GM18873 (cell line): ENCODE measurements around the gene DNAAF9.

ENCODE experiments used
- ATAC-seq: cut with Tn5 transposase; IDR thresholded peaks from one replicate; pipeline ENCODE4 v1.9.1; 2021; ENCODE audit warnings: mild to moderate bottlenecking, moderate library complexity, moderate number of reproducible peaks; ENCODE audit not compliant: unreplicated experiment, low FRiP score

Gene DNAAF9

DNA sequence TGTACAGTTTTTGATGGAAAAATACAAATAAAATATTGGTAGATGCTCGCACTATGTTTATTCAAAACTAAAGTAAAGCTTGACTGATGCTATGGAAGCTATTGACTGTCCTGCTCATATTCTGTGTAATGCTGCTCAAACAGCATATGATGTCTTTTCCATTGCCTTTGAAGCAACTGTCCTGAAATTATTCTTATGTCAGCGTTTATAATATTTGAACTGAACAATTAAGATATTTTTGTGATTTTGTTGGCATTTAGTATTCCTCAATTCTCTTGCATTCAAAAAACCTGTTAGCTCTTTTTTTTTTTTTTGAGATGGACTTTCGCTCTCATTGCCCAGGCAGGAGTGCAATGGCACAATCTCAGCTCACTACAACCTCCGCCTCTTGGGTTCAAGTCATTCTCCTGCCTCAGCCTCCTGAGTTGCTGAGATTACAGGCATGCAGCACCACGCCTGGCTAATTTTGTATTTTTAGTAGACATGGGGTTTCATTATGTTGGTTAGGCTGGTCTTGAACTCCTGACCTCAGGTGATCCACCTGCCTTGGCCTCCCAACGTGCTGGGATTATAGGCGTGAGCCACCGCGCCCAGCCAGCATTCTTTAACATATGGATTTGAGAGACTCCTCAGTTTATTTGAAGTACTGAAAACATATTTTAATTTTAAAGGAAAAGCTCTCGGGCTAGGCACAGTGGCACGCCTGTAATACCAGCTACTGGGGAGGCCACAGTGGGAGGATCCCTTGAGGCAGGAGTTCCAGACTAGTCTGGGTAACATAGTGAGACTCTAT is 5.3 kb upstream of the DNAAF9 start:
- ATAC-seq, result no peak

DNA sequence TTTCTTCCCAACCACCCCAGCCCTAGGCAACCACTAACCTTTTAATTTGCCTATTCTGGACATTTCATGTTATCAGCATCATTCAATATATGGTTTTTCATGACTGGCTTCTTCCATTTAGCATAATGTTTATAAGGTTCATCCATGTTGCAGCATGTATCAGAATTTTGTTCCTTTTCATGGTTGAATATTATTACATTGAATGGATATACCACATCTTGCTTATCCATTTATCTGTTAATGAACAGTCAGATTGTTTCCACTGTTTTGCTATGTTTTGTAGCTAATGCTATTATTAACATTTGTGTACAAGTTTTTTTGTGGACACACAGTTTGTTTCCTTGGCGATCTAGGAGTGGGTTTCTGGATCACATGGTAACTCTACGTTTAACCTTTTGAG is 3.0 kb upstream of the DNAAF9 start:
- no peak for ATAC-seq

DNA sequence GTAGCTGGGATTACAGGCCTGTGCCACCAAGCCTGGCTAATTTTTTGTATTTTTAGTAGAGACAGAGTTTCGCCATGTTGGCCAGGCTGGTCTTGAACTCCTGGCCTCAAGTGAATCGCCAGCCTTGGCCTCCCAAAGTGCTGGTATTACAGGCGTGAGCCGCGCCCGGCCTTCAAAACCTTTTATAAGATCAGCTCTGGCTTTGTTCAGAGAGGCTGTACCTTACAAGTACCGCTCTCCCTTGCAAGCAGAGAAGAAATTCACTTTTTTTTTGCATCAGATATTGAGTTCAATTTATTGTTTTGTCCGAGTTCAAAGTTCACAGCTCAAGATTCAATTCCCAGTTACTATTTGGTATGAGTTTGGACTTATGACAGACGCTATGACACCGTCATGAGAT is 1.9 kb upstream of the DNAAF9 start:
- no peak for ATAC-seq

DNA sequence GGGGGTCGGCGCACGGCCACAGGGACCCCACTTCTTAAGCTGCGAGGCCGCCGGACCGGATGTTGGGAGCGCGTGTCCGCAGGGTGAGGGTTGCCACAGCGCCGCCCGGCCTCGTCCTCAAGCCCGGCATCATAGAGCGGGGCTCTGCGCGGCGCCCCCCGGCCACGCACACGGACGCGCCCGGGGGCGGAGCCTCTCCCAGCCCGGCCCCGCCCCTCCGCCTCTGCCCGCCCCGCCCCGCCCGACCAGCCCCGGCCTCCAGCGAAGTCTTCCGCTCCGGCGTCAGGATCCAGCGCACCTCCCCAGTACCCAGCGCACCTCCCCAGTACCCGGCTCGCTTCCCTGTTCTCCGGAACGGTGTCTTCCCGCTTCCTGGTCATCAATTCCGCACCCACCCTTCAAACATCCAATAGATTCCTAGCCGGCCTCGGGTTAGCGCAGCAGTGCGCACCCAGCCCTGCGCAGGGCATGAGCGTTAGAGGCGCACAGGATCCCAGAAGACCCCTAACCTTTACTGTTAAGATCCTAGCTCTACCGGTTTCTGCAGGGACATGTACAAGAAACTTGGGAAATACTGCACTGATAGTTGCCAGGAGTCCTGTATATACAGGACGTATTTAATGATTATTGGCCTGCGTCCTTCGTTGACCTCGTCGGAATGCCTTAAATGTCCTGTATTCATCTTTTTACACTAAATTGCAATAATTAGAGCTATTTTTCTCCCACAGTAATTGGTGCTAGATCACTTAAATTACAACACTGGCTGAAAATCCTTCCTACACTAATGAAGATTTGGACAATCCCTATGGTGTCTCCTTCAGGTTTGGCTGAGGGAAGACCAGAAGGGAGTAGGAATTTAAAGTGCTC is 535 bp upstream of the DNAAF9 start:
- ATAC-seq, result no peak

DNA sequence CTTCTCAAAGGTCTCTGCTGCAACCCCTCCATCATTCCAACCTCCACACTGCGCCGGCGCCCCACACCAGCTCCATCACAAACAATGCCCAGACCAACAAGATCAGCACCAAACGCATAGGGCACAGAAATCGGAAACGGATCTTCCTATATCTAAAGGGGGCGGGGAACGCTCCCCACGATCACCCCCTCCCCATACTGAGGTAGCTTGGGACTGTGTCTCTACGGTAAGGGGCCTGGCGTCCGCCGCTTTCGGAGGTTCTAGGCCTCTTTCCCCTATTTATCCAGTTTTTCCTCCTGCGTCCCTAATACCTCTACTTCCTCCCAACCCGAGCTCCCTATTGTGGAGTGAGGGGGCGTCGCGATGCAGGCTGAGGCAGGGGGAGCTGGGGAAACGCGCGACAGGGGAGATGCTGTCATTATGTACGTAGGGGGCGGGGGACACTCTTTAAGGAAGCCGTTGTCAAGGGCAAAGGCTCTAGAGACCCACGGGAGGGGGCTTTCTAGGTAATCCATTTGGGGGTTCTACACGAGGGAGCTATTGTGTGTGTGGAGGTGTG is 909 bp downstream of the DNAAF9 start:
- no peak for ATAC-seq

DNA sequence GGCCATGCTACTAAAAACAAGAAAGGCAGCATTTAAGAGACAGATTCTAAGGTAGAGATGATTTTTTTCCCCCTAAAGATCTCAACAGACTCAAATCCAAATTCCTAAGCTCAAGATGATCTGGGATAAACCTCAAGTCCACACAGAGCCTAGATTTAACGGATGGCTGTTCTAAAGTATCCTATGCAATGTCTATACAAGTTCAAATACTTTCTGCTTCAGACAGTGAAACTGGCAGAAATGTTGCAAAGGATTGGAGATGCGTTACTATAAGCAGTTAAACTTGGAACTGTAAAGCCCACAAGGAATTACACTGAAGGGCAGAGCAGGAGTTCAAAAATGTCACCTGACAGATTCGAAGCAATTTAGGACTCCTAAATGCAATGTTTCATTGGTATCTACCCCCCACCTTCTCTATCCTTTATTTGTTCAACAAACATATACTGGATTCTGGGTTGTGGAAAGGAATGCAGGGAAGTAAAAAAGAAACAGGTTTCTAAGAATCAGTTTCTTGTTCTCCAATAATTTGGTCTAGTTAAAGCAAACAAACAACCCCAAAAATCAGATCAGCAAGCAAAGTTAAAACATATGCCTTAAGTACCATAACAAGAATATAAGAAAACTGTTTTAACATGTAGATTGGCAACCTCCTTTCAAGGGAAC is 1.6 kb downstream of the DNAAF9 start:
- ATAC-seq, result no peak

DNA sequence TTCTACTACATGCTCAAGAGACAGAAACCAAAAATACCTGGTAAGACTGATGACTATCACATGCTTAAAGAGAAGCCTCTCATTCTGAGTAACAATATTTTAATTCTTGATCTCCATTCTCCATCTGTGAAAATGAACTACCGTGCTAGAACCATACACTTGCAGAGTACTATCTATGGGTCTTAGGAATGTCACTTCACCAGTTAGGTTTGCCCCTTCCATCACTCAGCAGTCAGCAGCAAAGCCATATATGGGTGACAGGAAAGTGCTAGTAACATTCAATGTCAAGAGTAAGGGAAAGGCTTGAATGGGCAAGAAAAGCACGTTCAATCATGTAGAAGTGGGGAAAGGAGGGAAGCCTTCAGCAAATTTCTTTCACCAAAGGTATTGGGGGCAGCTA is 2.3 kb downstream of the DNAAF9 start:
- no peak for ATAC-seq

DNA sequence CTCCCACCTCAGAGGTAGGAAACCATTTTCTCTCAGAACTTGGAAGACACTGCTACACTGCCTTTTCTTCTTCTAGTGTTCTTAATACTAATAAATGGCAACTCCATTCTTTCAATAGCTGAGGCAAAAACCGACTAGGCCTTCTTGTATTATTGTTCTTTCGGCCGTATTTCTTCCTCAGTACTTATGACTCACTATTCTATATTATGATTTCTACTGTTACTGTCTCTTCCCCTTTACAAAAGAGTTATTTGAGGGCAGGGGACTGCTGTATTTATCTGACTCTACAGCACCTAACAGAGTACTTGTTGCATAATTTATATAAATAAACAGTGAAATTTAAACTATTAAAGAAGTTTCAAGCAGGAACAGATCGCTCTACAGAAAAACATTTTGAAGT is 3.1 kb downstream of the DNAAF9 start:
- ATAC-seq, result no peak

DNA sequence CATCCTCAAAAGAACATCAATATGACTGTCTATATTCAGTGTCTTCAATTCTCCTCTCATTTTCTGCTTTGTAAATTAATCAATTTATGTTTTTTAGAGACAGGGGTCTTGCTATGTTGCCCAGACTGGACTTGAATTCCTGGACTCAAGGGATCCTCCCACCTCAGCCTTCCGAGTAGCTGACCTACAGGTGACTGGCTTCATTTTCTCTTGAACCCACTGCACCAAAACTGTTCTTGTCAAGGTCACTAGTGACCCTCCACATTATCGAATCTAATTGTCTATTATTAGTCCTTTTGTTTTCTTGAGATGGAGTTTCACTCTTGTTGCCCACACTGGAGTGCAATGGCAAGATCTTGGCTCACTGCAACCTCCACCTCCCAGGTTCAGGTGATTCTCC is 3.7 kb downstream of the DNAAF9 start:
- no peak for ATAC-seq

DNA sequence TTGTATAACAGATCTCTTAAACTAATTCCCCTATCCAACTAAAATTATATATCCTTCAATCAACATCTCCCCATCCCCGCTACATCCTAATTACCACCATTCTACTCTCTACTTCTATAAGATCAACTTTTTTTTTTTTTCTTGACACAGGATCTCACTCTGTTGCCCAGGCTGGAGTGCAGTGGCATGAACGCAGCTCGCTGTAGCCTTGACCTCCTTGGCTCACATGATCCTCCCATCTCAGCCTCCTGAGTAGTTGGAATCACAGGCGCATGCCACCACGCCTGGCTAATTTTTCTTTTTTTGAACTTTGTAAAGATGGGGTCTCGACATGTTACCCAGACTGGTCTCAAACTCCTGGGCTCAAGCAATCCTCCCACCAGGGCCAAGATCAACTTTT is 5.0 kb downstream of the DNAAF9 start:
- ATAC-seq, result no peak

DNA sequence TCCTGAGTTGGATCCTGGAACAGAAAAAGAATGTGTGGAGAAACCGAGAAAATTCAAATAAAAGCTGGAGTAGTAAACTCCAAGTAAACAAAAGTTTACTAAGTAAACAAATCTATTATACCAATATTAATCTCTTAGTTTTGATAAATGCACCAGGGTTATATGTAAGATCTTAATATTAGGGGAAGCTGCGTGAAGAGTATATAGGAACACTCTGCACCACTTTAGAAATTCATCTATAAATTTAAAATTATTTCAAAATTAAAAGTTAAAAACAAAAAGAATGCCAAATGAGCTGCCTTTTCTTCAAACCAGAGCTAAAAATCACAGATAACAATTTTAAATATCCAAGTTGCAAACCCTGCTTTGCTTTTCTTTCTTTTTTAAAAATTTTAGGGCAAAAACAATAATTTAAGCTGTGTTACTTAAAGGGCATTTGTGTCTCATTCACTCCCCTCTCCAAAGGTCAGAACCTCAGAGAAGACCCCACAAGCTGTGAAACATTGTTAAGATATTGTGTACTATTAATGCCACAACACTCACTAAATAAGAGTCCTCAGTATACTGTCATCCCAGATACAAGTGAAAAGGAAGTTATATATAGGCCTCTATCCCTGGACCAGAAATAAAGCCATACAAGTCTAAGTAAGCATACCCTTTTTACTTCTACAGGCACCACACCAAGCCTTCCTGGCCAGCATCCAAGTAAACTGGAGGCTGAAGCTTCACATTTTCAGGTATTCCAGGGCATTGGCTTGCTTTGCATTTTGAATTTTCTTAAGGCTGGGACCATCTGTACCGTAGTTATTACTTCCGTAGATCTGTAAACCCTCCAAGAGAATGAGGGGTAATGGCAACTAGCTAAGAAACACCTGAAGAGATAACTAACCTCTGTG is 7.0 kb downstream of the DNAAF9 start:
- ATAC-seq, result no peak

DNA sequence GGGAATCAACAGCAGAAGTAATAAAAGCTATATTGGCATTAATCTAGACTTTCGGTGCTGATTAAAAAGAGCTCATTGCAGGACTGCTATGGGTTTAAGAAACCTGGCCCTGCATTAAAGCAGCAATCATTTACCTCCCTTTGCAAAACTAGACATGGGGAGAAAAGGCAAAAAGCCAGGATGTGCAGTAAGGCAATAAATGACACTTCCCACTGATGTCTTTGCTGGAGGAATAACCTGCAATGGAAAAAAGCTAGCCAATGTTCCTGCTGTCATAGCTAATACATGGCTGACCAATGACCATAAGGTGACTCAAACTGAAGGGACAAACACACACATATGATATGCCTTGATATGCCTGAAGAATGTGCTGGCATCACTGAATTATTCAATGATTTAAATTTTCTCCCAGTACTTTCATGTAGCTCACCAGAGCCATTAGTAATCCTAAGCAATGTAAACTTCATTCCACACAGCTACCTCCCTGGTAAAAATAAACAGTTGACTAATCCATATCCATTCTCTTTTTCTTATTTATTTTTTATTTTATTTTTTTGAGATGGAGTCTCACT is 8.7 kb downstream of the DNAAF9 start:
- ATAC-seq, result no peak

DNA sequence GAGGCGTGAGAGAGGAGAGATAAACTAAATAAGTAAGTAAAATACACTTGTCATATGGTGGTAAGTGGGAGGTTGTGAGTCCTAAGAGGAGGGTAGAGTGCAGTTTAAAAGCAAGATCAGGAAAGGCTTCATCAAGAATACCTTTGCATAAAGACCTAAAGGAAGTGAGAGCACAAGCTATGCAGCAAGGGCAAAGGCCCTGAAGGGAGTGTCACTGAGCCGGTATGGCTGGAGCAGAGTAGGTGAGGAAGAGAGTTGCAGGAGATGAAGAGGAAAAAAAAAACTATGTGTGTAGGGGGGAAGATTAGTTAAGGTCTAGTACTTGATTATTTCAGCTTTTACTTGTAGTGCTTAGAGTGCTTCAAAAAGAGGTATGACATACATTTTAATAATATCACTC is 11.0 kb downstream of the DNAAF9 start:
- ATAC-seq, result no peak

DNA sequence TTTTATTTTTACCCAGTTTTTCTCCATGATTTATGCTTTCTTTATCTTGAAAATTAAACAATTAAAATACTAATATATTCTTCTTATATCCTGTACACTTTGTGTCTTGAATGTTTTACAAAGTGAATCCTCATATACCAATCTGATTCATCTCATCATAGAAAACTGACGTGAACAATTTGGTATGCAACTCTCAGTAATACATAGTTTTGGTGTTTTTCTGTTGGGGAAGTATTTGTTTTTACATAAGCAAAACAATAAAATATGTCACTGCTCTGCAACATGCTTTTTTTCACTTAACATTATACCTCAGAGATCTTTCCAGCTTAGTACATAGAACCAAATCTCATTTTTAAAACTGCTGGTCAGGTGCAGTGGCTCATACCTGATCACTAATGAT is 14.7 kb downstream of the DNAAF9 start:
- no peak for ATAC-seq

DNA sequence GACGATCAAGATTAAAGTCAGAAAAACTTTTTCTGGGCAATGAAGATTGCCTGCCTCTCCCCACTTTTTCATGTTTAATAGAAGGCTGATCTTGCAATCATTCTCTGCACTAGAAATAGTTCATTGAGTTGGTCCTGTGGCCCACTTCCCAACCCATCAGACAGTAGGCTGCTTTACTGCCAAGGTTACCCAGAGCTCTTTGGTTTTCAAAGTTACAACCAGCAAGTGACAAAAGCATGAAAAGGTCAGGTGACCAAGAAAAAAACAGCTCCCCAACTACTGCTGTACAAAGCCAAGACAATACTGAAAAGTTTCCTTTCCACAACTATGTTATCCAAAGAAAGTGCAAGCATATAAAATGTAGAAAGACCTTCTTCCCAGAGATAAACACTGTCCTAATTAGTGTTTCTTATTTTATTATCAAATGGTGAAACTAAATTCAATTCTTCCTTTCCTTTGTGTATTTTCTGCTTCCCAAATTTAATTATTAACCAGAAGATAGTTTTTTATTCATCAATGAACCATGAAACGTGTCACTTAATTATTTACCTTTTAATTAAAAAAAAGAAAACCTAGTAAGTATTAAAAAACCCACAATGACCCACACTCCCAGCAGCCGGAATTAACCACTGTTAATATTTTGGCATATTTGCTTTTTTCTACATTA is 16.6 kb downstream of the DNAAF9 start:
- ATAC-seq, result no peak

DNA sequence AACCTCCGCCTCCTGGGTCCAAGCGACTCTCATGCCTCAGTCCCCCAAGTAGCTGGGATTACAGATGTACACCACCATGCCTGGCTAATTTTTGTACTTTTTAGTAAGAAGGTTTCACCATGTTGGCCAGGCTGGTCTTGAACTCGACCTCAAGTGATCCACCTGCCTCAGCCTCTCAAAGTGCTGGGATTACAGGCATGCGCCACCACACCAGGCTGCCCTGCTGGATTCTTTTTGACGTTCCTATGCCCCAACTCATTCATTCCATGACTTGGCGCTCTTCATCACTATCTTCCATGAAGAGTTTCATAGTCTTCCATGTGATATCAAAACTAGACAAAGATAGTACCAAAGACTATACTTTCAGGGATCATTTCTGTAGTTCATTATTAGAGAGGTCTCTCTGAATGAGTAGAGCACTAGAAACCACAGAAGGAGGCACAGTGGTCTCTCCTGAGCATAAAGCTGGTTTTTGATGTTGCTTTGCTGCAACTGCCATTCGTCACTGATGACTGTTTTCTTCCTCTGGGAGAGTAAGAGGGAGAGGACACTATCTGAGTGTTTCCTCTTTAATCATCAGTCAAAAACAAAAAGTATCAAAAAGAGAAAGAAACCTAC is 23.5 kb downstream of the DNAAF9 start:
- no peak for ATAC-seq

DNA sequence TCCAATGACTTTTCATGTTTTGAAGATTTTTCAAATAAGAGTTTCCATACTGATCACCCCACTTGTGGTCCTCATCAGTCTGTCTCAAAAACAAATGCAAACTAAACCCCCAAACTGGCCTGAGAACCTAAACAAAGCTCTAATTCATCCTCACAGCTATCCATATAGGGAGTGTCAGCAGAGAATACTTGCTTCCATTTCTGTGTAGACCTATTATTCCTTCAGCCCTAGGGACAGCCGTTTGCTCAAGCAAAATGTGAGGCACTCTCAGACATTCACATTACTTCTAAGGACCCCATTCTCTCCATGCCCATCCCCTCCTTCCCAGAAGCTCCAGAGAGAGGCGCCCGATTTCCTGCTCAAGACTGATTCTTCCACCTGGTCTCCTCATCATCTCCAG is 24.6 kb downstream of the DNAAF9 start:
- no peak for ATAC-seq

DNA sequence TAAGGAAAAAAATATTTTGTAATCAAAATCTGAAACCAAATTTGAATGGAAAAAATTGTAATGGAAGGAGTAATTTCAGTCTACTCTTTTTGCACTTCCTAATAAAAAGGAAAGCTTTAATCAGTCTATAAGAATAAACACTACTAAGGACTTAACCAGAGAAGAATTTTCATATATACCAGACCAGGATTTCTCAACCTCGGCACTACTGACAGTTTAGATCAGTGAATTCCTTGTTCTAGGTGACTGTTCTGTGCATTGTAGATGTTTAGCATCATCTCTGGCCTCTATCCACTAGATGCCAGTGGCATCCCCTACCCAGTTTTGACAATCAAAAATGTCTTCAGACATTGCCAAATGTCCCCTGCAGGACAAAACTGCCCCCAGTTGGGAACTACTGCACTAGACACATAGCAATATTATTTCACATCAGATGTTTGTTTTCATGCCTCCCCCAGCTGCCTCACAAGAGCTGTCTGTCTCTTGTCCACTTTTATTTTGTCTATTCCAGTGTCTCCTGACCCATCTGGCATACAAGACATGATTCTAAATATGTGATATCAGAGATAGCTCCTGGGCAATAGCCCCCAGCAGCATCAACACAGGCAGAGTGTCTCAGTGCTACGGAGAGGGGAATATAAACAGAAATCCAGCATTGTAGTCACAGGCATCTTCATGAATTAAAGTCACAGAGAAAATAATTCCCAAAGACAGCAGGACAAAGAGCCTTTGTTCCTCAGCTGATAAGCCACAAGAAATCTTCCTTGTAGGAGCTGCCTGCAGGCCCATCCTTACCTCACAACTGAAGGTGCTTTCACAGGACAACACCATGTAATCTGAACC is 27.0 kb downstream of the DNAAF9 start:
- no peak for ATAC-seq
